ENCODE data around the gene ATP8B1.

DNA sequence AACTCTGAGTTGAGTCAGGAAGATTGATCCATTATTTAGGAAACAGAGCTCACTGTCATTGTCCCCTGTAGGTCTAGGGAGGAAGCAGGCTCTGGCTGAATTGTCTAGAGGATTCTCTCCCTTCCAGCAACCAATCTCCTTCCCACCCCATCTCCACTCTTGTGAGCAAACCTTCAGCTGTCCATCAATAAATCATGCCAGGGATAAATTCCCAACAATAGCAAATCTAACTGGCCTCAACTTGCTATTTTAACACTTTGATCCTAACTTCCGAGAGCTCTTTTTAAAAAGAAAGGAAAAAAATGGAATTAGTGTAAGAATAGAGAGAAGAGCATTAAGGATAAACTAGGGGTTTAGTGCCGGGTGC lies 53.5 kb downstream of the ATP8B1 start:
- TF ChIP-seq POLR2A (IDR thresholded peaks at IDR 0.05), result no peak
- TF ChIP-seq, protein P1, sequence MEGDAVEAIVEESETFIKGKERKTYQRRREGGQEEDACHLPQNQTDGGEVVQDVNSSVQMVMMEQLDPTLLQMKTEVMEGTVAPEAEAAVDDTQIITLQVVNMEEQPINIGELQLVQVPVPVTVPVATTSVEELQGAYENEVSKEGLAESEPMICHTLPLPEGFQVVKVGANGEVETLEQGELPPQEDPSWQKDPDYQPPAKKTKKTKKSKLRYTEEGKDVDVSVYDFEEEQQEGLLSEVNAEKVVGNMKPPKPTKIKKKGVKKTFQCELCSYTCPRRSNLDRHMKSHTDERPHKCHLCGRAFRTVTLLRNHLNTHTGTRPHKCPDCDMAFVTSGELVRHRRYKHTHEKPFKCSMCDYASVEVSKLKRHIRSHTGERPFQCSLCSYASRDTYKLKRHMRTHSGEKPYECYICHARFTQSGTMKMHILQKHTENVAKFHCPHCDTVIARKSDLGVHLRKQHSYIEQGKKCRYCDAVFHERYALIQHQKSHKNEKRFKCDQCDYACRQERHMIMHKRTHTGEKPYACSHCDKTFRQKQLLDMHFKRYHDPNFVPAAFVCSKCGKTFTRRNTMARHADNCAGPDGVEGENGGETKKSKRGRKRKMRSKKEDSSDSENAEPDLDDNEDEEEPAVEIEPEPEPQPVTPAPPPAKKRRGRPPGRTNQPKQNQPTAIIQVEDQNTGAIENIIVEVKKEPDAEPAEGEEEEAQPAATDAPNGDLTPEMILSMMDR (IDR thresholded peaks at IDR 0.05), result no peak
